Spleen (tissue), 7 donors: Measurements from ENCODE around the gene ESYT1.

Source experiments
- CTCF ChIP-seq, 11 experiments: fragments of 200-600 bp in 7 of 11; fragments of 450-650 bp in 4 of 11; sonication (generic) in 4 of 11; IDR thresholded peaks in 8 of 11; conservative IDR thresholded peaks in 3 of 11; 1 replicate in 7 of 11; 2 replicates in 4 of 11; pipeline versions ENCODE4 v1.4.0 to v1.8.0; 2016 to 2021; ENCODE audit warnings: antibody characterized with exemption in 11 of 11, inconsistent platforms in 4 of 11, mild to moderate bottlenecking in 1 of 11
- POLR2A ChIP-seq, 3 donors: fragments of 450-650 bp; IDR thresholded peaks; one replicate each; pipeline ENCODE4 v1.5.1; 2017; ENCODE audit warnings: antibody characterized with exemption in 3 of 3, mild to moderate bottlenecking in 1 of 3
- POLR2AphosphoS5 ChIP-seq, 3 donors: sonication (generic); formaldehyde crosslinking; IDR thresholded peaks; one replicate each; pipeline ENCODE4 v1.5.1; 2017; ENCODE audit warnings: antibody characterized with exemption in 3 of 3
- donor health status: DM: no; HTN: no; CAD: no; lungs with moderate emphysema.
- donor health status: DM: no; HTN: no; CAD: no.
- donor health status: DM: no; HTN: no; CAD: no.

- TF ChIP-seq CTCF (IDR thresholded peaks at IDR 0.05 in 8 of 11, conservative IDR thresholded peaks at IDR 0.05 in 3 of 11) (no peak), POLR2A (IDR thresholded peaks at IDR 0.05) (no peak), POLR2AphosphoS5 (IDR thresholded peaks at IDR 0.05) (peak in 1 of 3 donors; percentile 50)
Measured at GRCh38 chr12:56143217-56143616, 15.2 kb downstream of the ESYT1 start.
